H9 (cell line): ENCODE data around the gene MOCS1. TPM values are rescaled to one million over a fixed set of nuclear protein-coding genes. Genes with fewer than 3 reads are reported as not detected.

Experiments
- DNase-seq: peaks from one replicate; pipeline ENCODE4 v3.0.0-alpha.2; 2017
- H2AFZ ChIP-seq: one replicate; pipeline ENCODE4 v1.6.1; 2013; ENCODE audit warnings: mild to moderate bottlenecking, low read length, control low read depth, moderate library complexity
- H2AK5ac ChIP-seq: 2 replicates; pipeline ENCODE4 v1.6.1; 2013; ENCODE audit warnings: low read length, control low read depth, mixed read lengths; ENCODE audit not compliant: insufficient read length
- H2BK120ac ChIP-seq: one replicate; pipeline ENCODE4 v1.6.1; 2013; ENCODE audit warnings: low read depth, mild to moderate bottlenecking, low read length, control low read depth, inconsistent platforms; ENCODE audit not compliant: poor library complexity, severe bottlenecking
- H2BK12ac ChIP-seq: 2 replicates; pipeline ENCODE4 v1.6.1; 2013; ENCODE audit warnings: low read length, control low read depth, mixed read lengths, low read depth; ENCODE audit not compliant: insufficient read length
- H2BK15ac ChIP-seq: 2 replicates; pipeline ENCODE4 v1.6.1; 2013; ENCODE audit warnings: low read depth, low read length, control low read depth
- H2BK20ac ChIP-seq: one replicate; pipeline ENCODE4 v1.6.1; 2013; ENCODE audit warnings: low read depth, mild to moderate bottlenecking, low read length, control low read depth, inconsistent platforms; ENCODE audit not compliant: poor library complexity, severe bottlenecking
- H2BK5ac ChIP-seq: 2 replicates; pipeline ENCODE4 v1.6.1; 2013; ENCODE audit warnings: low read length, control low read depth, mixed read lengths; ENCODE audit not compliant: insufficient read length
- H3K14ac ChIP-seq: 2 replicates; pipeline ENCODE4 v1.6.1; 2013; ENCODE audit warnings: low read length, control low read depth; ENCODE audit not compliant: insufficient read depth
- H3K18ac ChIP-seq: 2 replicates; pipeline ENCODE4 v1.6.1; 2013; ENCODE audit warnings: low read depth, mild to moderate bottlenecking, mixed read lengths, low read length, control low read depth; ENCODE audit not compliant: insufficient read length
- H3K23ac ChIP-seq: 2 replicates; pipeline ENCODE4 v1.6.1; 2013; ENCODE audit warnings: low read length, control low read depth, mixed read lengths, low read depth; ENCODE audit not compliant: insufficient read length
- H3K23me2 ChIP-seq: 2 replicates; pipeline ENCODE4 v1.6.1; 2013; ENCODE audit warnings: low read depth, mild to moderate bottlenecking, mixed read lengths, low read length, control low read depth; ENCODE audit not compliant: insufficient read length, poor library complexity, severe bottlenecking
- H3K27ac ChIP-seq: 2 replicates; pipeline ENCODE4 v1.5.1; 2013; ENCODE audit warnings: low read length, control low read depth, mixed read lengths, low read depth; ENCODE audit not compliant: insufficient read length
- H3K27me3 ChIP-seq: 2 replicates; pipeline ENCODE4 v1.6.1; 2013; ENCODE audit warnings: low read length, control low read depth, inconsistent platforms; ENCODE audit not compliant: insufficient read depth
- H3K4ac ChIP-seq: 2 replicates; pipeline ENCODE4 v1.6.1; 2013; ENCODE audit warnings: low read depth, mild to moderate bottlenecking, control low read depth, inconsistent platforms, low read length, moderate library complexity
- H3K4me1 ChIP-seq: 2 replicates; pipeline ENCODE4 v1.6.1; 2013; ENCODE audit warnings: low read length, control low read depth, inconsistent platforms; ENCODE audit not compliant: insufficient read depth
- H3K4me2 ChIP-seq: 2 replicates; pipeline ENCODE4 v1.6.1; 2013; ENCODE audit warnings: low read length, control low read depth, mixed read lengths; ENCODE audit not compliant: insufficient read length, insufficient read depth
- H3K56ac ChIP-seq: 2 replicates; pipeline ENCODE4 v1.6.1; 2013; ENCODE audit warnings: low read depth, mild to moderate bottlenecking, mixed read lengths, low read length, control low read depth; ENCODE audit not compliant: insufficient read length
- H3K79me1 ChIP-seq: 2 replicates; pipeline ENCODE4 v1.6.1; 2013; ENCODE audit warnings: low read depth, mild to moderate bottlenecking, moderate library complexity, low read length, control low read depth, inconsistent platforms; ENCODE audit not compliant: insufficient read depth, poor library complexity, severe bottlenecking
- H3K79me2 ChIP-seq: 2 replicates; pipeline ENCODE4 v1.6.1; 2013; ENCODE audit warnings: low read length, control low read depth, inconsistent platforms; ENCODE audit not compliant: insufficient read depth
- H3K9ac ChIP-seq: 2 replicates; pipeline ENCODE4 v1.6.1; 2013; ENCODE audit warnings: low read length, control low read depth, mixed read lengths; ENCODE audit not compliant: insufficient read length; ENCODE audit errors: extremely low read depth
- H3K9me3 ChIP-seq: one replicate; pipeline ENCODE4 v1.6.1; 2013; ENCODE audit warnings: low read depth, low read length, inconsistent platforms; ENCODE audit not compliant: control insufficient read depth
- H3T11ph ChIP-seq: one replicate; pipeline ENCODE4 v1.6.1; 2013; ENCODE audit warnings: mild to moderate bottlenecking, low read length, control low read depth, inconsistent platforms
- H4K20me1 ChIP-seq: one replicate; pipeline ENCODE4 v1.6.1; 2013; ENCODE audit not compliant: control insufficient read depth, insufficient read length, insufficient read depth
- H4K5ac ChIP-seq: 2 replicates; pipeline ENCODE4 v1.6.1; 2013; ENCODE audit warnings: low read depth, mild to moderate bottlenecking, mixed read lengths, low read length, control low read depth; ENCODE audit not compliant: insufficient read length
- H4K8ac ChIP-seq: replicated peaks from 2 replicates; pipeline ENCODE4 v1.6.1; 2013; ENCODE audit warnings: low read length, control low read depth, mixed read lengths, low read depth; ENCODE audit not compliant: insufficient read length
- H4K91ac ChIP-seq: 2 replicates; pipeline ENCODE4 v1.6.1; 2013; ENCODE audit warnings: low read depth, mild to moderate bottlenecking, moderate library complexity, mixed read lengths, low read length, control low read depth; ENCODE audit not compliant: insufficient read length
- H3K27ac Mint-ChIP-seq, 3 experiments: 2 replicates in 2 of 3; 3 replicates in 1 of 3; pipeline ENCODE4 v1.8.0; 2020 to 2021; ENCODE audit warnings: mixed read lengths in 3 of 3, mild to moderate bottlenecking in 1 of 3, moderate library complexity in 1 of 3
- H3K27me3 Mint-ChIP-seq: 2 replicates; pipeline ENCODE4 v1.8.0; 2021; ENCODE audit warnings: low read depth, mild to moderate bottlenecking, moderate library complexity, mixed read lengths
- H3K36me3 Mint-ChIP-seq, 3 experiments: 2 replicates in 2 of 3; 3 replicates in 1 of 3; pipeline ENCODE4 v1.8.0; 2020 to 2021; ENCODE audit warnings: low read depth in 3 of 3, mixed read lengths in 3 of 3; ENCODE audit not compliant: insufficient read depth in 1 of 3
- H3K4me1 Mint-ChIP-seq, 2 experiments: 2 replicates each; pipeline ENCODE4 v1.8.0; 2020; ENCODE audit warnings: mixed read lengths in 2 of 2
- H3K4me3 Mint-ChIP-seq, 2 experiments: 2 replicates in 1 of 2; 3 replicates in 1 of 2; pipeline ENCODE4 v1.8.0; 2020 to 2021; ENCODE audit warnings: mild to moderate bottlenecking in 2 of 2, mixed read lengths in 2 of 2, moderate library complexity in 1 of 2
- H3K9me3 Mint-ChIP-seq, 2 experiments: 2 replicates in 1 of 2; 3 replicates in 1 of 2; pipeline ENCODE4 v1.8.0; 2020; ENCODE audit warnings: mild to moderate bottlenecking in 2 of 2, mixed read lengths in 2 of 2, moderate library complexity in 1 of 2
- WGBS: extraction: QIAGEN DNeasy Blood & Tissue Kit; methylation state at CpG from one replicate; pipeline ENCODE4 v1.1.7; 2013; ENCODE audit warnings: missing lambda C conversion rate, low lambda C conversion rate, mixed read lengths; ENCODE audit not compliant: insufficient read length; ENCODE audit errors: extremely low coverage; 5-methylcytosine and 5-hydroxymethylcytosine counted together
- total RNA-seq: library from RNA; stranded (reverse); gene quantifications from 2 replicates; pipeline ENCODE4 v1.2.1, GENCODE V29; 2021
- TF ChIP-seq, protein P1 (sequence below): fragments of 200-600 bp; sonication (generic); conservative IDR thresholded peaks from 3 replicates; pipeline ENCODE4 v1.8.0; 2021; ENCODE audit warnings: antibody characterized with exemption, mild to moderate bottlenecking

MOCS1 gene
- total RNA-seq, 1 experiment from 2014 or later = 15.2 TPM

DNA sequence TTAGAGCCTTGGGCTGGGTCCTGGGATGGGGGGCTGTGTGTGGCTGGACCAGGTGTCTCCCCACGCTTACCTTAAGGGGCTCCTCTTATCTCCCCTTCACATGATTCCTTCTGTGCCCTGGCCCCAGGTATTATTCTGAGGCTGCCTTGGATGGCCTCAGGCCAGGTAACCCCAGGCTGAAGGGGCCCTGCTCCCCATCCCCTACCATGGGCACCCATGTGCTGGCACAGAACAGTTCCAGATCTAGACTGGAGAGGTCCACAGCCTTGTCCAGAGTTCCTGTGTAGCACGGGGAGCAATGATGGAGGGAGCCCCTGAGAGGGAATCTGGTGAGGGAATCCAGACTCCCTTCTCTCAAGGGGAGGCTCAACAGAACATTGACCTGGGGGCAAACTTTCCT, 32.1 kb downstream of the MOCS1 start:
- H3K27me3 ChIP-seq = no peaks in the 10 kb centered on the region
- no peak overlapping the region for H3K56ac ChIP-seq
- H3K4me2 ChIP-seq = no peak overlapping the region
- H3K27ac ChIP-seq = no peak overlapping the region
- H3K9ac ChIP-seq = no peak overlapping the region
- DNase-seq = no peak
- Mint-ChIP-seq H3K27me3 (peaks cover 4% of the 10 kb centered on the region), H3K36me3 (peaks cover 12 to 18% (median 12%) of the 10 kb centered on the region in 3 experiments), H3K27ac (no peak overlapping the region), H3K4me1 (peaks cover 12 to 13% of the 10 kb centered on the region in 2 experiments), H3K9me3 (no peaks in the 10 kb centered on the region; a peak in 1 of 5 replicates), H3K4me3 (no peak overlapping the region)
- H3K23ac ChIP-seq = no peak overlapping the region
- no peak overlapping the region for H4K8ac ChIP-seq
- H3T11ph ChIP-seq = no peak overlapping the region
- H3K23me2 ChIP-seq = no peaks in the 10 kb centered on the region
- peaks cover 10% of the 10 kb centered on the region; the same call in 1 of the 2 replicates for H3K4me1 ChIP-seq
- no peak overlapping the region for H4K5ac ChIP-seq
- H3K4ac ChIP-seq = no peak overlapping the region
- H2AFZ ChIP-seq = no peak overlapping the region
- H2BK20ac ChIP-seq = no peak overlapping the region
- no peak overlapping the region for H2BK15ac ChIP-seq
- no peak overlapping the region for H2BK120ac ChIP-seq
- no CpG with 5 or more reads among the region's 2 CpGs for WGBS
- H4K91ac ChIP-seq = no peak overlapping the region
- H3K79me2 ChIP-seq = no peaks in the 10 kb centered on the region
- H3K14ac ChIP-seq = no peak overlapping the region
- no peak overlapping the region for H2AK5ac ChIP-seq
- TF ChIP-seq, protein P1, sequence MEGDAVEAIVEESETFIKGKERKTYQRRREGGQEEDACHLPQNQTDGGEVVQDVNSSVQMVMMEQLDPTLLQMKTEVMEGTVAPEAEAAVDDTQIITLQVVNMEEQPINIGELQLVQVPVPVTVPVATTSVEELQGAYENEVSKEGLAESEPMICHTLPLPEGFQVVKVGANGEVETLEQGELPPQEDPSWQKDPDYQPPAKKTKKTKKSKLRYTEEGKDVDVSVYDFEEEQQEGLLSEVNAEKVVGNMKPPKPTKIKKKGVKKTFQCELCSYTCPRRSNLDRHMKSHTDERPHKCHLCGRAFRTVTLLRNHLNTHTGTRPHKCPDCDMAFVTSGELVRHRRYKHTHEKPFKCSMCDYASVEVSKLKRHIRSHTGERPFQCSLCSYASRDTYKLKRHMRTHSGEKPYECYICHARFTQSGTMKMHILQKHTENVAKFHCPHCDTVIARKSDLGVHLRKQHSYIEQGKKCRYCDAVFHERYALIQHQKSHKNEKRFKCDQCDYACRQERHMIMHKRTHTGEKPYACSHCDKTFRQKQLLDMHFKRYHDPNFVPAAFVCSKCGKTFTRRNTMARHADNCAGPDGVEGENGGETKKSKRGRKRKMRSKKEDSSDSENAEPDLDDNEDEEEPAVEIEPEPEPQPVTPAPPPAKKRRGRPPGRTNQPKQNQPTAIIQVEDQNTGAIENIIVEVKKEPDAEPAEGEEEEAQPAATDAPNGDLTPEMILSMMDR = no peak
- H4K20me1 ChIP-seq = no peaks in the 10 kb centered on the region
- no peaks in the 10 kb centered on the region for H3K79me1 ChIP-seq
- no peaks in the 10 kb centered on the region for H3K9me3 ChIP-seq
- H3K18ac ChIP-seq = no peak overlapping the region
- H2BK5ac ChIP-seq = no peak overlapping the region
- no peak overlapping the region for H2BK12ac ChIP-seq
